RWPE1 (cell line): ENCODE data around the gene ALDH4A1.
A peak's percentile ranks its signal among the peaks of the same experiment; 100 is the strongest.

ENCODE experiments used
- CTCF ChIA-PET: fragments of 350-600 bp; sonication (Branson Sonifier 250); formaldehyde crosslinking; extraction: SDS; loops from one replicate; lab custom pipeline; 2021; lab: Yijun Ruan, JAX
- POLR2A ChIA-PET: fragments of 400-600 bp; formaldehyde crosslinking; extraction: SDS; loops from one replicate; lab custom pipeline; 2020; ENCODE audit warnings: antibody characterized with exemption; ENCODE audit not compliant: low non-redundant PET; lab: Yijun Ruan, JAX
- DNase-seq: peaks from one replicate; pipeline ENCODE4 v3.0.0; 2012; ENCODE audit warnings: low spot score
- H3K27ac ChIP-seq: fragments of 450-650 bp; 2 replicates; pipeline ENCODE4 v1.5.1; 2017
- TF ChIP-seq, protein P1 (sequence below): fragments of 450-650 bp; conservative IDR thresholded peaks from 2 replicates; pipeline ENCODE4 v1.5.1; 2017; ENCODE audit warnings: low read depth, mild to moderate bottlenecking

ALDH4A1 gene

DNA sequence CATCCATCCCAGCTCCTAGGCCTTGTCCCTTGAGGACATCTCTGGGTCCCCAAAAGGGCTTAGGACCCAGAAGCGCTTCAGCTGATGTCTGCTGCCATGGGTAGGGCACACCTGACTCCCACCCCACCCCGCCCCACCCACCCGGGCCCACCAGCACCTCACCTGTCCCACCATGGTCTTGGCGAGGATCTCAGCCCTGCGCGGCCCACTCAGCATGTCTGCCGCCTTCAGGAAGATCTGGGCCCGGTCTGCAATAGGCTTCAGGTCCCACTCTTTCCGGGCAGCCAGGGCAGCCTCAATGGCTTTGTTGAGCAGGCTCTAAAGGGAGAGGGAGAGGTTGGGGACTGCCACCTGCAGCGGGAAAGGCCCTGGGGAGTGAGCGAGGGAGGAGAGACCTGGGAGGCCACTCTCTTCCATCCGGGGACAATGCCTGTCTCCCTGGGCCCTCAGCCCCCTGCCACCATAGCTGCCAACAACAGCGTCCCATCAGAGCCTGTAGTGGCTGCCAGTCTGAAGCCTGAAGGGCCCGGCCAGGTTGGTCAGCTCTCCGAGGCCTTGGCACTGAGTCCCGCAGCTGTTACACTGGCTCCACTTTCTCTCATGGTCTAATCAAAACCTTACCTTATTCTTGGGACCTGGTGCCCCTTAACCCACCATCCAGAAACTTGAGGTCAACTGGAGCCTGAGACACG, 16.9 kb downstream of the ALDH4A1 start:
- DNase-seq = no peak
- POLR2A ChIA-PET = interaction anchor here (1.6 kb wide), 1 partner anchor 17 kb away, joined by 6 read pairs; the partner anchor contains the start of gene ALDH4A1

DNA sequence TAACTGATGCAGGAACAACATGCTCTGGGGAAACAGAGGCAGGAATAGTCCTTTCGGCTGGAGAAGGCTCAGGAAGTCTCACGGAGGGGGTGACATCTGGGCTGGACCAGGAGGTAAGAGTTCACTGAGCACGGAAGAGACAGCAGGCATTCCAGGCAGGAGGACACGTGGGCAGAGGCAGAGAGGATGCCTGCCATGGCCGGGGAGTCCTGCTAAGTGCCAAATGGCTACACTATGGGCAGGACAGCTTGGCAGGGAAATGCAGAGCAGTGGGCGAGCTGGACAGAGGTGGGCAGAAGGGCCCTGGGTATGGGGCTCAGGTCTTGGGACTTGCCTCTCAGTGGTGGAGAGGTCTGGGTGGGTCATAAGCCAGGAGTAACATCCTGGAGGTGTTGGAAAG, 17.6 kb downstream of the ALDH4A1 start:
- DNase-seq = no peak
- TF ChIP-seq, protein P1, sequence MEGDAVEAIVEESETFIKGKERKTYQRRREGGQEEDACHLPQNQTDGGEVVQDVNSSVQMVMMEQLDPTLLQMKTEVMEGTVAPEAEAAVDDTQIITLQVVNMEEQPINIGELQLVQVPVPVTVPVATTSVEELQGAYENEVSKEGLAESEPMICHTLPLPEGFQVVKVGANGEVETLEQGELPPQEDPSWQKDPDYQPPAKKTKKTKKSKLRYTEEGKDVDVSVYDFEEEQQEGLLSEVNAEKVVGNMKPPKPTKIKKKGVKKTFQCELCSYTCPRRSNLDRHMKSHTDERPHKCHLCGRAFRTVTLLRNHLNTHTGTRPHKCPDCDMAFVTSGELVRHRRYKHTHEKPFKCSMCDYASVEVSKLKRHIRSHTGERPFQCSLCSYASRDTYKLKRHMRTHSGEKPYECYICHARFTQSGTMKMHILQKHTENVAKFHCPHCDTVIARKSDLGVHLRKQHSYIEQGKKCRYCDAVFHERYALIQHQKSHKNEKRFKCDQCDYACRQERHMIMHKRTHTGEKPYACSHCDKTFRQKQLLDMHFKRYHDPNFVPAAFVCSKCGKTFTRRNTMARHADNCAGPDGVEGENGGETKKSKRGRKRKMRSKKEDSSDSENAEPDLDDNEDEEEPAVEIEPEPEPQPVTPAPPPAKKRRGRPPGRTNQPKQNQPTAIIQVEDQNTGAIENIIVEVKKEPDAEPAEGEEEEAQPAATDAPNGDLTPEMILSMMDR = no peak
- ChIA-PET CTCF (interaction anchor here (0.6 to 3.3 kb wide), 18 partner anchors 8 to 355 kb away, joined by 3 to 15 read pairs (median 4); no protein-coding TSS in a partner anchor), POLR2A (no interaction called here)
- peak overlapping the region; percentile 91 for H3K27ac ChIP-seq

More for the DNA sequence above, 16.9 kb downstream of the ALDH4A1 start:
- TF ChIP-seq, protein P1 = no peak
- H3K27ac ChIP-seq = peak overlapping the region; percentile 91
- CTCF ChIA-PET = interaction anchor here (0.6 to 3.3 kb wide), 5 partner anchors 15 to 304 kb away, joined by 3 to 15 read pairs (median 3); no protein-coding TSS in a partner anchor

DNA sequence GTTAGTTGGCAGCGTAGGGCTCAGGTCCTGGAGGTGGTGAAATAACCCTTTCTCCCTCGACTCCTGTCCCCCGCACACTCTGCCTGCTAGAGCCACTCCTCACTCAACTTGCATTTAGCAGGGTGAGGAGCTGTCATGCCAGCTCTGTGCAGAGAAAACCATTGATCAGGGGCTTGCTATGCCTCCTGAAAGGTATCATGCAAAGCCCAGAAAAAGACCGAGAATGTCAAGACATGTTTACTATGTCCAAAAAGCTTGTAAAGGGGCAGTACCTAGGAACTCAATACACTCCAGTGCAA, 18.0 kb downstream of the ALDH4A1 start:
- CTCF ChIA-PET = interaction anchor here (0.6 to 3.3 kb wide), 19 partner anchors 9 to 355 kb away, joined by 3 to 15 read pairs (median 4); no protein-coding TSS in a partner anchor
- TF ChIP-seq, protein P1 = peak; percentile 59
- DNase-seq = no peak
- peak overlapping the region; percentile 91 for H3K27ac ChIP-seq
- POLR2A ChIA-PET = no interaction called here

DNA sequence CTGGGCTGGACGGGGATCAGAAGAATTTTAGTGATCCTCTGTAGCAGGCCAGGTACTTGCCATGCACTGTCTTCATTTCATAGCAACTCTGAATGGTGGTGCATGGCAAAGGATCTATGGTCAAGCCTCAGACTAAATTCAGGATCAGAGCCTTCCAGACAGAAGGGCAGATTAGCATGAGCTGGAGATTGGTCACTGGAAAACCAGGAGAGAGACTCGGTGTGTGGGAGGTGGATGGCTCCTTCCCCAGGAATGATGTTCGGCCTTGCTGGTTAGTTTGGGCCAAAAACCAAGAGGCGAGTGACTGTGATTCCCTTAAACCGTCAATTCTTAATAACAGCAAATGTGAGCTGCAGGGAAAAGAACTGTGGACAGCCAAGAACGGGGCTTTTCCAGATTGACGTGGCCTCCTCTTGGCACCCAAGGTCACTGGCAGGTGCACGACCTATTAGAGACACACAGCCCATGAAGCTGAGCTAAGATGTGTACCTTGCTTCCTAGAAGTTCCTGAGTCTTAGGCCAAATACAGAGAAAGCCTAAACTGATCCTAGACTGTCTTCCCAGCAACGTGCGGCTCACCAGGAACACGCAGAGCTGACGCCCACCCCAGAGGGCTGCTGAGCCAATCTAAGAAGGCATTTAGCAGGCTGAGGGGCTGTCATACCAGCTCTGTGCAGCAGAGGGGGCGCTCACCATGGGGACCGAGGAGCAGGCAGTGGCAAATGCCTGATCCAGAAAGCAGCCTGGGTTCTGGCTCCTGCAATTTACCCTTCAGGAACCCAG, 18.5 kb downstream of the ALDH4A1 start:
- DNase-seq = peak; percentile 70
- TF ChIP-seq, protein P1 = peak; percentile 88
- H3K27ac ChIP-seq = peak overlapping the region; percentile 91
- CTCF ChIA-PET = interaction anchor here (0.6 to 3.3 kb wide), 21 partner anchors 9 to 869 kb away, joined by 3 to 15 read pairs (median 4); no protein-coding TSS in a partner anchor
- POLR2A ChIA-PET = no interaction called here

DNA sequence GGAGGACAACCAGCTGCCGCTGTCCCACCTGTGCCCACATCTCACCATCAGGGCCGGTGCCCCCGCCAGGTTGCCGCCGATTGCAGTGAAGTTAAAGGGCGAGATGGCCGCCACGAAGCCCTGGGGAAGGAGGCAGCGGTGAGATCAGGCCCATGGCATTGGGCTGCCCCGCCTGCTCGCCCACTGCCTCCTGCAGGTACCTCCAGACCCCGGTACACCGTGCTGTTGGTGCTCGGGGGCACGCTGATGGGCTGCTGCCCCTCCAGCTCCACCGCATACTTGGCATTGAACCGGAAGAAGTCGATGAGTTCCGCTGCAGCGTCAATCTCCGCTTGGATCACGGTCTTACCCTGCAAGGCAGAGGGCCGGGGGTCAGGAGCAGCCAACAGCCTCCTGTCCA, 19.3 kb downstream of the ALDH4A1 start:
- ChIA-PET CTCF (interaction anchor here (0.7 to 3.3 kb wide), 3 partner anchors 191 to 286 kb away, joined by 3 to 15 read pairs (median 5); no protein-coding TSS in a partner anchor), POLR2A (no interaction called here)
- TF ChIP-seq, protein P1 = no peak
- DNase-seq = no peak
- peak overlapping the region; percentile 37; the same call in 1 of the 2 replicates for H3K27ac ChIP-seq

DNA sequence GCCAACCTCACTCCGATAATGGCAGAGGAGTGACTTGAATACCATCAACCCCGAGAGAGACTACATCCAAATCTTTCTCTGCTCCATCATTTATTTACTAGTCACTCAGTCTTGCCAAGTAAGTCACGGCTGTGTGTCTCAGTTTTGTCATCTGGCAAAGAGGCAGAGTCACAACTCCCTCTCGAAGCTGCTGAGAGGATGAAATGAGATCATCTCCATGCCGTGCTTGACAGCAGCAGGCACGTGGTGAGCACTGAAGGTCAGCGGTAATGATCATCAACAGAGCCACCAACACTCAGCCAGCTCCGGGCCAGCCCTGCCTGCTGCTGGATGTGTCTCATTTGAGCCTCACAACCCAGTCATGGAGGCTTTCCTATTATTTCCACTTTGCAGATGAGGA, 19.9 kb downstream of the ALDH4A1 start:
- H3K27ac ChIP-seq = peak overlapping the region; percentile 37
- POLR2A ChIA-PET = no interaction called here
- DNase-seq = no peak
- CTCF ChIA-PET = interaction anchor here (0.7 to 0.8 kb wide), 2 partner anchors 191 to 285 kb away, joined by 3 to 5 read pairs; no protein-coding TSS in a partner anchor
- TF ChIP-seq, protein P1 = no peak
